Immature natural killer cell (primary cell): ENCODE measurements around the gene TDRKH. TPM values are rescaled to one million over a fixed set of nuclear protein-coding genes. Genes with fewer than 3 reads are reported as not detected.

Experiments used
- polyA plus RNA-seq, 3 donors: library from polyadenylated mRNA; unstranded; fragments of 300-500 nt; fragmentation: Illumina TruSeq; gene quantifications; one replicate each; pipeline ENCODE4 v1.2.3, GENCODE V29; 2021

TDRKH gene
- polyA plus RNA-seq, 3 donors from 2014 or later = 12.0 to 16.1 (median 16.0) TPM

Other genes with a start within 250 kb of the TDRKH start
- gene SNX27, start 178.4 kb downstream of the TDRKH start, polyA plus RNA-seq = 10 to 100 TPM in 1 of 3 donors, 1 to 10 TPM in 2; 4.4 to 12.7 (median 9.0) TPM
- not detected for gene CELF3, start 73.7 kb downstream of the TDRKH start, polyA plus RNA-seq
- gene RIIAD1, start 69.0 kb downstream of the TDRKH start, polyA plus RNA-seq = not detected
- 100 to 1,000 TPM; 120 to 128 (median 128) TPM for gene MRPL9, start 27.0 kb downstream of the TDRKH start, polyA plus RNA-seq
- 1 to 10 TPM in 1 of 3 donors, not detected in 2; 1.3 TPM for gene LINGO4, start 14.9 kb upstream of the TDRKH start, polyA plus RNA-seq
- 1 to 10 TPM in 2 of 3 donors, under 1 TPM in 1; 0.40 to 1.6 (median 1.4) TPM for gene RORC, start 41.3 kb upstream of the TDRKH start, polyA plus RNA-seq
- gene C2CD4D, start 49.3 kb upstream of the TDRKH start, polyA plus RNA-seq = under 1 TPM; 0.22 to 0.52 (median 0.32) TPM
- under 1 TPM in 1 of 3 donors, not detected in 2; 0.56 TPM for gene THEM5, start 63.2 kb upstream of the TDRKH start, polyA plus RNA-seq
- gene THEM4, start 119.0 kb upstream of the TDRKH start, polyA plus RNA-seq = 10 to 100 TPM; 29.9 to 38.1 (median 36.7) TPM
- gene S100A10, start 203.4 kb upstream of the TDRKH start, polyA plus RNA-seq = 100 to 1,000 TPM; 445 to 680 (median 567) TPM
- gene S100A11, start 246.5 kb upstream of the TDRKH start, polyA plus RNA-seq = 100 to 1,000 TPM; 331 to 469 (median 429) TPM